HG02678 (cell line): ENCODE results near the gene ANP32E.

Experiments used
- ATAC-seq: cut with Tn5 transposase; IDR thresholded peaks from one replicate; pipeline ENCODE4 v1.9.1; 2021; ENCODE audit warnings: mild to moderate bottlenecking, moderate library complexity; ENCODE audit not compliant: unreplicated experiment

The ANP32E gene

DNA sequence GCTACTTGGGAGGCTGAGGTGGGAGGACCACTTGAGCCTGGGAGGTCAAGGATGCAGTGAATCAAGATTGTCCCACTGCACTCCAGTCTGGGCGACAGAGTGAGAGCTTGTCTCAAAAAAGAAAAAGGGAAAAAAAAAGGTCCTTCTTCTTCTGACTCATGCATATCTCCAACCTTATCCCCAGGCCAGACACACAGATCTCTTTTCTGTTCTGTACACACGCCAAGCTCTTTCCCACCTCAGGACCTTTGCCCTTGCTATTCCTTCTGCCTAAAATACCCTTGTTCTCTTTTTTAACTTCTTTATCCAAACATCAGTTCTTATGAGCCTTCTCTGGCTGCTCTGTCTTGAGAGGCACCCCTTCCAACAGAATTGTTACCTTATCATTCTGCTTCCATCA is 64.1 kb downstream of the ANP32E start:
- no peak for ATAC-seq

DNA sequence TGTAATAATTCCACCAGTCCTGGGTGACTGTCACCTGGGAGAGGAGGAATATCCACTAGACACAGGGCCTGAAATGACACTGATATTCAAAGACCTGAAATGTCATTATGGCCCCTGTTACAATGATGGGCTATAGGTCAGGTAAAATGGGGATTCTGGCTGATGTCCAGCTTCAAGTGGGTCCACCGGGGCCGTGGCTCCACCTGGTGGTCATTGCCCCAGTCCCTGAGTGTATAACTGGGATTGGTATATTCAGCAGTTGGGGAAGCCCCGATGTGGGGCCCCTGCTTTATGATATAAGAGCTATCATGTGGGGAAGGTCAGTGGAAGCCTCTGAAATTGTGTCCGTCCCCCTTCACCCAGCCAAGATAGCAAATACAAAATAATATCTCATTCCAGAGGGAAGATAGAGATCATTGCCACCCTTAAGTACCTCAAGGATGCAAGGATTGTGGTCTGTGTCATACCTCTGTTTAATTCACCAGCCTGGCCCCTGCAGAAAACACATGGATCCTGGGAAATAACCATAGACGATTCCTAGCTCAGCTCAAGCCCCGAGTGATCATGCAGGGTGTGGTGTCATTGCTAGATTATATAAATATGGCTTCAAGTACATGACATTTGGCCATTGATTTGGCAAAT is 66.8 kb downstream of the ANP32E start:
- ATAC-seq: peak; percentile 50
